ENCODE measurements around the gene RPS6KA2. TPM values are rescaled to one million over a fixed set of nuclear protein-coding genes. Genes with fewer than 3 reads are reported as not detected.

RPS6KA2 gene
- total and polyA plus RNA-seq, 4 experiments from 2014 or later = 1.1 to 10.6 (median 6.6) TPM

GRCh38 chr6:166499350-166500163, 127.5 kb downstream of the RPS6KA2 start:
- Histone ChIP-seq H3K27me3 (ENCODE audit: insufficient read depth, low read length) (no peaks in the 10 kb centered on the region), H3K4me1 (ENCODE audit: insufficient read depth, low read length) (no peaks in the 10 kb centered on the region), H3K27ac (ENCODE audit: low read depth, low read length) (no peak overlapping the region), H3K4me3 (ENCODE audit: low read length in 2 of 2) (no peak overlapping the region), H3K36me3 (ENCODE audit: insufficient read depth, low read length) (no peaks in the 10 kb centered on the region), H3K9me3 (ENCODE audit: control insufficient read depth in 1 of 2, low read length in 2 of 2) (no peaks in the 10 kb centered on the region)
- ChIA-PET CTCF (ENCODE audit: partially characterized antibody) (no interaction called here), POLR2A (ENCODE audit: partially characterized antibody) (no interaction called here)
- peaks cover 3 to 23% of the 10 kb centered on the region in 2 donors for H3K36me3 Mint-ChIP-seq
- DNase-seq = no peak
- H3K9me3 Mint-ChIP-seq = peaks cover 0 to 4% (median 0%) of the 10 kb centered on the region in 8 donors
- peaks cover 6 to 7% (median 7%) of the 10 kb centered on the region in 4 donors for H3K4me1 Mint-ChIP-seq
- no peaks in the 10 kb centered on the region for H3K27me3 Mint-ChIP-seq
- no peak overlapping the region for H3K4me3 Mint-ChIP-seq
- intact Hi-C loops (cut with micrococcal nuclease) = no loop called here
- H3K27ac Mint-ChIP-seq = peak overlapping the region in 1 of 7 donors; percentile 47

GRCh38 chr6:166498661-166499349, 128.2 kb downstream of the RPS6KA2 start:
- H3K27ac Mint-ChIP-seq = no peak overlapping the region
- no peak overlapping the region for H3K4me3 ChIP-seq (ENCODE audit: low read length in 2 of 2)
- intact Hi-C loops (cut with micrococcal nuclease) = no loop called here
- H3K9me3 Mint-ChIP-seq = peaks cover 0 to 4% (median 0%) of the 10 kb centered on the region in 8 donors
- peaks cover 6 to 11% (median 7%) of the 10 kb centered on the region in 4 donors for H3K4me1 Mint-ChIP-seq
- no peak overlapping the region for H3K27ac ChIP-seq (ENCODE audit: low read depth, low read length)
- no peaks in the 10 kb centered on the region for H3K27me3 Mint-ChIP-seq
- H3K4me3 Mint-ChIP-seq = no peak overlapping the region
- POLR2A ChIA-PET (ENCODE audit: partially characterized antibody) = no interaction called here
- CTCF ChIA-PET (ENCODE audit: partially characterized antibody) = no interaction called here
- H3K9me3 ChIP-seq (ENCODE audit: control insufficient read depth in 1 of 2, low read length in 2 of 2) = no peaks in the 10 kb centered on the region
- H3K27me3 ChIP-seq (ENCODE audit: insufficient read depth, low read length) = no peaks in the 10 kb centered on the region
- H3K36me3 Mint-ChIP-seq = peaks cover 3 to 21% of the 10 kb centered on the region in 2 donors
- H3K36me3 ChIP-seq (ENCODE audit: insufficient read depth, low read length) = no peaks in the 10 kb centered on the region
- no peaks in the 10 kb centered on the region for H3K4me1 ChIP-seq (ENCODE audit: insufficient read depth, low read length)
- no peak for DNase-seq

DNA sequence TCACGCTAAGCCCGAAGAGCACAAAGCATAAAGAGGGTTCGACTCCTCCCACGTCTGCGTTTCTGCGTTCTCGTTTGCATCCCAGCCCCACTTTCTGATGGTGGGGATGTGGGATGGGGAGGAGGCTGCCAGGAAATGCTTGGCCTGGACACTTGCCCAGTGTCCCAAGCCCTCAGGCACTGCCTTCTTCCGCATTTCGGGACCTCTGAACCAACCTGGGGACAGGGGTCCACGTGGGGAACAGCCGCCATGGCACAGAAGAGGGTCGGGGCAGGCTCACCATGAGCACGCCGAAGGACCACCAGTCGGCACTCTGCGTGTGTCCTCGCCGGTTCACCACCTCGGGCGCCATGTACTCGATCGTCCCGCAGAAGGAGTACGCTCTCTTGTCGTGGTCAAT, 128.8 kb downstream of the RPS6KA2 start:
- no peaks in the 10 kb centered on the region for H3K27me3 ChIP-seq (ENCODE audit: insufficient read depth, low read length)
- CTCF ChIA-PET (ENCODE audit: partially characterized antibody) = no interaction called here
- no peak overlapping the region for H3K27ac Mint-ChIP-seq
- peaks cover 6 to 11% (median 7%) of the 10 kb centered on the region in 4 donors for H3K4me1 Mint-ChIP-seq
- H3K36me3 Mint-ChIP-seq = peaks cover 3 to 19% of the 10 kb centered on the region in 2 donors
- no peaks in the 10 kb centered on the region for H3K36me3 ChIP-seq (ENCODE audit: insufficient read depth, low read length)
- H3K4me3 Mint-ChIP-seq = no peak overlapping the region
- intact Hi-C loops (cut with micrococcal nuclease) = no loop called here
- DNase-seq = no peak
- peaks cover 0 to 4% (median 0%) of the 10 kb centered on the region in 8 donors for H3K9me3 Mint-ChIP-seq
- POLR2A ChIA-PET (ENCODE audit: partially characterized antibody) = no interaction called here
- H3K4me1 ChIP-seq (ENCODE audit: insufficient read depth, low read length) = no peaks in the 10 kb centered on the region
- no peaks in the 10 kb centered on the region for H3K27me3 Mint-ChIP-seq
- no peak overlapping the region for H3K27ac ChIP-seq (ENCODE audit: low read depth, low read length)
- no peaks in the 10 kb centered on the region for H3K9me3 ChIP-seq (ENCODE audit: control insufficient read depth in 1 of 2, low read length in 2 of 2)
- no peak overlapping the region for H3K4me3 ChIP-seq (ENCODE audit: low read length in 2 of 2)

GRCh38 chr6:166497087-166497899, 129.8 kb downstream of the RPS6KA2 start:
- H3K27me3 ChIP-seq (ENCODE audit: insufficient read depth, low read length) = no peaks in the 10 kb centered on the region
- no peak overlapping the region for H3K4me3 ChIP-seq (ENCODE audit: low read length in 2 of 2)
- no peak overlapping the region for H3K27ac ChIP-seq (ENCODE audit: low read depth, low read length)
- no peak for DNase-seq
- ChIA-PET CTCF (ENCODE audit: partially characterized antibody) (no interaction called here), POLR2A (ENCODE audit: partially characterized antibody) (no interaction called here)
- H3K9me3 ChIP-seq (ENCODE audit: control insufficient read depth in 1 of 2, low read length in 2 of 2) = no peaks in the 10 kb centered on the region
- Mint-ChIP-seq H3K9me3 (peaks cover 0 to 4% (median 0%) of the 10 kb centered on the region in 8 donors), H3K4me1 (peaks cover 6 to 11% (median 7%) of the 10 kb centered on the region in 4 donors), H3K27me3 (no peaks in the 10 kb centered on the region), H3K36me3 (peaks cover 3 to 19% of the 10 kb centered on the region in 2 donors), H3K4me3 (no peak overlapping the region), H3K27ac (no peak overlapping the region)
- H3K4me1 ChIP-seq (ENCODE audit: insufficient read depth, low read length) = no peaks in the 10 kb centered on the region
- intact Hi-C loops (cut with micrococcal nuclease) = no loop called here
- H3K36me3 ChIP-seq (ENCODE audit: insufficient read depth, low read length) = no peaks in the 10 kb centered on the region

DNA sequence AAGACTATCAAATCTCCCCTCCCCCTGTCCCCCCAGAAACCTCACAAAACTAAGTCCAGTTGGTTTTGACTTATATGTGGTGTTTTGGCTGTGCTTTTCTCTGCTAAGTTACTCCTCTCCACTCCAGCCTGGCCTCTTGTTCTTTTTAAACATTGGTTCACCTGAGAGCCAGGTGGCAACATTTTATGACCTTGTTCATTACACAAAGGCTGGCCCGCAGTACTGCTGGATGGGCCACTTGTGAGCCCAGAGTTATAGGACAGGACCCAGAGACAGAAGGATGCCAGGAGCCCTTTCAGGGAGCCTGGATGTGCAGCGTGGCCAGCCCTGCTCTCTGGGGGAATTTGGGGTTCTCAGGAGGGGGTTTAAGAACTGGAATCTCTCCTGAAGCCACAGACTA, 130.6 kb downstream of the RPS6KA2 start:
- CTCF ChIA-PET (ENCODE audit: partially characterized antibody) = no interaction called here
- POLR2A ChIA-PET (ENCODE audit: partially characterized antibody) = interaction anchor here (1.8 kb wide), 1 partner anchor 12 kb away, joined by 5 read pairs; no protein-coding TSS in a partner anchor
- intact Hi-C loops (cut with micrococcal nuclease) = no loop called here
- Mint-ChIP-seq H3K9me3 (peaks cover 0 to 4% (median 0%) of the 10 kb centered on the region in 8 donors), H3K36me3 (peaks cover 3 to 19% of the 10 kb centered on the region in 2 donors), H3K4me1 (peaks cover 6 to 11% (median 7%) of the 10 kb centered on the region in 4 donors), H3K4me3 (no peak overlapping the region), H3K27me3 (no peaks in the 10 kb centered on the region), H3K27ac (no peak overlapping the region)
- Histone ChIP-seq H3K36me3 (ENCODE audit: insufficient read depth, low read length) (no peaks in the 10 kb centered on the region), H3K4me3 (ENCODE audit: low read length in 2 of 2) (no peak overlapping the region), H3K27ac (ENCODE audit: low read depth, low read length) (no peak overlapping the region), H3K27me3 (ENCODE audit: insufficient read depth, low read length) (no peaks in the 10 kb centered on the region), H3K4me1 (ENCODE audit: insufficient read depth, low read length) (no peaks in the 10 kb centered on the region), H3K9me3 (ENCODE audit: control insufficient read depth in 1 of 2, low read length in 2 of 2) (no peaks in the 10 kb centered on the region)
- no peak for DNase-seq

DNA sequence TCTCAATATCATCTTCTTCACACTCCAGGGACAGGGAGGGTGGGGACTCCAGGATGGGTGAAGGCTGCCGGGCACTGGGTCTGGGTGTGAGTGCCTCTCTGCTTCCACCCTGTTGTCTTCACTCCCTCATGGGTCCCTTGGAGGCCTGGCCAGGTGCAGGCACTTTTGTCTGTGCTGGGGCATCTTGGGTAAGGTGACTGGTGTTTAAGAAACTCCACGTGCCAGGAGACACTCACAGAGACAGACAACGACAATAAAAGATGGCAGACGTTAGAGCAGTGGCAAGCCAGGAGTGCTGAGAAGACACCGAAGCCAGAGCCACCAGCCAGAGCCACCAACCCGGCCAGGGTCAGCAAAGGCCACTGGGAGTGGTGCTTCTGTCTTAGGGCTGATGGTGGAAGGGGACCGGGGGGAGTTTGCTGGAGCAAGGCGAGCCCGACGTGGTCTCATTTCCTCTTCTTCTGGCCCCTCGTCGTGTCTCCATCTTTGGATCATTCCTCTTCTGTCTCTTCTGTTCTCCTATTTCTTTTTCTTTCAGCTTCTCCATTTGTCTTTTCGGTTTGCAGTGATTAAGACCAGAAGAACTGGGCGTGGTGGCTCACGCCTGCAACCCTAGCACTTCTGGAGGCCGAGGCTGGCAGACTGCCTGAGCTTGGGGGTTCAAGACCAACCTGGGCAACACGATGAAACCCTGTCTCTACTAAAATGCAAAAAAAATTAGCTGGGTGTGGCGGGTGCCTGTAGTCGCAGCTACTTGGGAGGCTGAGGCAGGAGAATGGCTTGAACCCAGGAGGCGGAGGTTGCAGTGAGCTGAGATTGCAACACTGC, 131.3 kb downstream of the RPS6KA2 start:
- ChIA-PET CTCF (ENCODE audit: partially characterized antibody) (no interaction called here), POLR2A (ENCODE audit: partially characterized antibody) (interaction anchor here (1.8 kb wide), 1 partner anchor 11 kb away, joined by 5 read pairs; no protein-coding TSS in a partner anchor)
- H3K4me3 ChIP-seq (ENCODE audit: low read length in 2 of 2) = no peak overlapping the region
- Mint-ChIP-seq H3K9me3 (peaks cover 0 to 4% (median 0%) of the 10 kb centered on the region in 8 donors), H3K27me3 (no peaks in the 10 kb centered on the region), H3K4me1 (peaks cover 6 to 11% (median 7%) of the 10 kb centered on the region in 4 donors), H3K27ac (peak overlapping the region in 3 of 7 donors; percentile 29 to 73 (median 57)), H3K36me3 (peaks cover 3 to 19% of the 10 kb centered on the region in 2 donors), H3K4me3 (no peak overlapping the region)
- no peaks in the 10 kb centered on the region for H3K27me3 ChIP-seq (ENCODE audit: insufficient read depth, low read length)
- no peaks in the 10 kb centered on the region for H3K4me1 ChIP-seq (ENCODE audit: insufficient read depth, low read length)
- no peaks in the 10 kb centered on the region for H3K9me3 ChIP-seq (ENCODE audit: control insufficient read depth in 1 of 2, low read length in 2 of 2)
- H3K27ac ChIP-seq (ENCODE audit: low read depth, low read length) = no peak overlapping the region
- intact Hi-C loops (cut with micrococcal nuclease) = no loop called here
- no peak for DNase-seq
- H3K36me3 ChIP-seq (ENCODE audit: insufficient read depth, low read length) = no peaks in the 10 kb centered on the region

Measured in CD4-positive, alpha-beta memory T cell (primary cell).